GM23338 (cell line): ENCODE results near the gene OBSCN. TPM values are rescaled to one million over a fixed set of nuclear protein-coding genes. Genes with fewer than 3 reads are reported as not detected.

ENCODE experiments used
- ATAC-seq: fragments of 200-7000 bp; cut with Tn5 transposase; 3 replicates; pipeline ENCODE4 v1.9.1; 2020
- DNase-seq: peaks from one replicate; pipeline ENCODE4 v3.0.0-alpha.2; 2015; ENCODE audit warnings: low spot score
- H2AFZ ChIP-seq: fragments of 200-600 bp; sonication (generic); 2 replicates; pipeline ENCODE4 v1.8.0; 2016; ENCODE audit warnings: antibody characterized with exemption, mild to moderate bottlenecking, moderate library complexity
- H3F3A ChIP-seq: fragments of 200-600 bp; sonication (generic); replicated peaks from 2 replicates; pipeline ENCODE4 v1.8.0; 2017; ENCODE audit warnings: antibody characterized with exemption, mixed run types, low read depth
- H3K27ac ChIP-seq: fragments of 200-600 bp; sonication (generic); 2 replicates; pipeline ENCODE4 v1.6.1; 2016; ENCODE audit warnings: low read depth
- H3K27me3 ChIP-seq: fragments of 200-600 bp; sonication (generic); 2 replicates; pipeline ENCODE4 v1.8.0; 2016; ENCODE audit warnings: mild to moderate bottlenecking, mixed run types, moderate library complexity; ENCODE audit not compliant: insufficient read depth
- H3K36me3 ChIP-seq: fragments of 200-600 bp; sonication (generic); 2 replicates; pipeline ENCODE4 v1.8.0; 2016; ENCODE audit warnings: mild to moderate bottlenecking; ENCODE audit not compliant: insufficient read depth
- H3K4me1 ChIP-seq: fragments of 200-600 bp; sonication (generic); 2 replicates; pipeline ENCODE4 v1.8.0; 2016; ENCODE audit warnings: mild to moderate bottlenecking, moderate library complexity; ENCODE audit not compliant: insufficient read depth
- H3K4me2 ChIP-seq: fragments of 200-600 bp; sonication (generic); 2 replicates; pipeline ENCODE4 v1.7.1; 2017; ENCODE audit warnings: mixed run types
- H3K4me3 ChIP-seq: fragments of 200-600 bp; sonication (generic); 2 replicates; pipeline ENCODE4 v1.6.1; 2016; ENCODE audit warnings: mixed run types
- H3K79me2 ChIP-seq: fragments of 200-600 bp; sonication (generic); replicated peaks from 2 replicates; pipeline ENCODE4 v1.8.0; 2017; ENCODE audit warnings: mild to moderate bottlenecking; ENCODE audit not compliant: insufficient read depth
- H3K9me2 ChIP-seq: fragments of 200-600 bp; sonication (generic); 2 replicates; pipeline ENCODE4 v1.8.0; 2017; ENCODE audit not compliant: insufficient read depth
- H4K20me1 ChIP-seq: fragments of 200-600 bp; sonication (generic); replicated peaks from 2 replicates; pipeline ENCODE4 v1.8.0; 2017; ENCODE audit warnings: mild to moderate bottlenecking; ENCODE audit not compliant: insufficient read depth
- H3K27ac Mint-ChIP-seq: 2 replicates; pipeline ENCODE4 v1.8.0; 2020; ENCODE audit warnings: inconsistent platforms, mild to moderate bottlenecking, moderate library complexity, mixed read lengths
- H3K27me3 Mint-ChIP-seq: 3 replicates; pipeline ENCODE4 v1.8.0; 2022; ENCODE audit warnings: low read depth, mild to moderate bottlenecking, moderate library complexity, mixed read lengths, inconsistent platforms; ENCODE audit not compliant: insufficient read depth, poor library complexity
- H3K36me3 Mint-ChIP-seq: 3 replicates; pipeline ENCODE4 v1.8.0; 2021; ENCODE audit warnings: low read depth, mild to moderate bottlenecking, inconsistent platforms, moderate library complexity, mixed read lengths
- H3K4me1 Mint-ChIP-seq: 3 replicates; pipeline ENCODE4 v1.8.0; 2020; ENCODE audit warnings: mild to moderate bottlenecking, inconsistent platforms, mixed read lengths
- H3K4me3 Mint-ChIP-seq: 3 replicates; pipeline ENCODE4 v1.8.0; 2021; ENCODE audit warnings: moderate library complexity, mild to moderate bottlenecking, inconsistent platforms, mixed read lengths
- H3K9me3 Mint-ChIP-seq: 3 replicates; pipeline ENCODE4 v1.8.0; 2020; ENCODE audit warnings: moderate library complexity, mild to moderate bottlenecking, inconsistent platforms, mixed read lengths
- CREB1 ChIP-seq: fragments of 250-450 bp; sonication (Bioruptor Pico); IDR thresholded peaks from 2 replicates; pipeline ENCODE4 v1.5.0; 2020; ENCODE audit warnings: low read depth, mild to moderate bottlenecking, moderate library complexity
- CTCF ChIP-seq, 2 experiments: fragments of 200-600 bp in 1 of 2; sonication (generic) in 1 of 2; conservative IDR thresholded peaks; 2 replicates each; pipeline versions ENCODE4 v1.5.1 to v1.6.1; 2016 to 2017; ENCODE audit warnings: antibody characterized with exemption in 2 of 2, low read depth in 2 of 2, mild to moderate bottlenecking in 2 of 2, moderate library complexity in 1 of 2
- ETS1 ChIP-seq: IDR thresholded peaks from 2 replicates; pipeline ENCODE4 v1.6.1; 2016; ENCODE audit warnings: antibody characterized with exemption
- EZH2phosphoT487 ChIP-seq: fragments of 200-600 bp; sonication (generic); IDR thresholded peaks from one replicate; pipeline ENCODE4 v1.8.1; 2018; ENCODE audit warnings: antibody characterized with exemption; ENCODE audit not compliant: unreplicated experiment
- NANOG ChIP-seq: IDR thresholded peaks from 2 replicates; pipeline ENCODE4 v1.6.1; 2016; ENCODE audit warnings: antibody characterized with exemption, borderline replicate concordance
- REST ChIP-seq: IDR thresholded peaks from one replicate; pipeline ENCODE4 v1.6.1; 2018; ENCODE audit warnings: antibody characterized with exemption; ENCODE audit not compliant: unreplicated experiment
- STAT1 ChIP-seq: IDR thresholded peaks from one replicate; pipeline ENCODE4 v1.6.1; 2016; ENCODE audit warnings: antibody characterized with exemption; ENCODE audit not compliant: unreplicated experiment
- ZNF114 ChIP-seq: fragments of 250-450 bp; sonication (Bioruptor Pico); IDR thresholded peaks from 2 replicates; pipeline ENCODE4 v1.5.0; 2020; ENCODE audit warnings: mild to moderate bottlenecking, moderate library complexity
- ZNF331 ChIP-seq: fragments of 250-450 bp; sonication (Bioruptor Pico); IDR thresholded peaks from 2 replicates; pipeline ENCODE4 v1.5.0; 2020; ENCODE audit warnings: low read depth, mild to moderate bottlenecking, moderate library complexity
- ZNF462 ChIP-seq: fragments of 250-450 bp; sonication (Bioruptor Pico); IDR thresholded peaks from 2 replicates; pipeline ENCODE4 v1.5.0; 2020; ENCODE audit warnings: mild to moderate bottlenecking, moderate library complexity
- polyA plus RNA-seq: library from polyadenylated mRNA; unstranded; fragments of >200 nt; fragmentation: Nextera tagmentation; extraction: Ambion mirVana; gene quantifications from 2 replicates; pipeline ENCODE4 v1.2.1, GENCODE V29; 2016
- total RNA-seq: library from RNA; depleted of rRNA; stranded (reverse); fragments of >200 nt; shearing (Covaris generic); gene quantifications from 2 replicates; pipeline ENCODE4 v1.2.3, GENCODE V29; 2014

The OBSCN gene
- total and polyA plus RNA-seq, 2 experiments from 2014 or later: 8.4 to 38.5 TPM

GRCh38 chr1:228302086-228302485 is 94.2 kb downstream of the OBSCN start:
- no peak overlapping the region for H3K4me3 ChIP-seq
- H3K9me2 ChIP-seq: no peaks in the 10 kb centered on the region
- H3K4me1 ChIP-seq: no peaks in the 10 kb centered on the region
- peaks cover 83% of the 10 kb centered on the region for H3K36me3 Mint-ChIP-seq
- H3K27ac ChIP-seq: no peak overlapping the region
- no peaks in the 10 kb centered on the region for H3K79me2 ChIP-seq
- H3K9me3 Mint-ChIP-seq: peaks cover 76% of the 10 kb centered on the region
- ATAC-seq (no peak), DNase-seq (no peak)
- no peaks in the 10 kb centered on the region for H3K27me3 ChIP-seq
- no peak overlapping the region for H3K4me3 Mint-ChIP-seq
- peaks cover 10% of the 10 kb centered on the region for H3K27me3 Mint-ChIP-seq
- H2AFZ ChIP-seq: no peak overlapping the region
- H3K4me2 ChIP-seq: no peak overlapping the region
- H3K27ac Mint-ChIP-seq: no peak overlapping the region
- no peaks in the 10 kb centered on the region; the same call in 2 of the 3 replicates for H3K4me1 Mint-ChIP-seq
- H3F3A ChIP-seq: no peaks in the 10 kb centered on the region
- TF ChIP-seq NANOG (no peak), ZNF114 (no peak), CREB1 (no peak), ZNF462 (CRISPR knock-in tag) (no peak), ZNF331 (CRISPR knock-in tag) (no peak)
- H3K36me3 ChIP-seq: peaks cover 11% of the 10 kb centered on the region
- no peaks in the 10 kb centered on the region for H4K20me1 ChIP-seq

- Histone ChIP-seq H3K27ac (no peak overlapping the region), H3K36me3 (peaks cover 11% of the 10 kb centered on the region; the same call in 1 of the 2 replicates), H3K4me3 (no peak overlapping the region), H3K4me2 (no peak overlapping the region), H3K79me2 (no peaks in the 10 kb centered on the region), H2AFZ (no peak overlapping the region), H3K9me2 (no peaks in the 10 kb centered on the region), H4K20me1 (no peaks in the 10 kb centered on the region), H3K27me3 (no peaks in the 10 kb centered on the region), H3F3A (no peaks in the 10 kb centered on the region), H3K4me1 (no peaks in the 10 kb centered on the region)
- H3K4me1 Mint-ChIP-seq: no peaks in the 10 kb centered on the region; the same call in 2 of the 3 replicates
- H3K4me3 Mint-ChIP-seq: no peak overlapping the region
- no peak overlapping the region for H3K27ac Mint-ChIP-seq
- peaks cover 69% of the 10 kb centered on the region for H3K36me3 Mint-ChIP-seq
- DNase-seq (no peak), ATAC-seq (no peak)
- peaks cover 62% of the 10 kb centered on the region for H3K9me3 Mint-ChIP-seq
- peaks cover 10% of the 10 kb centered on the region for H3K27me3 Mint-ChIP-seq
- TF ChIP-seq CTCF (conservative IDR thresholded peaks at IDR 0.05; ENCODE audit: low read depth in 2 of 2): no peak
- no peak for TF ChIP-seq ETS1
- TF ChIP-seq EZH2phosphoT487: no peak
- TF ChIP-seq NANOG: no peak
- TF ChIP-seq ZNF331 (CRISPR knock-in tag): no peak
- TF ChIP-seq ZNF114: no peak
- no peak for TF ChIP-seq STAT1
- TF ChIP-seq REST: no peak
Observed at GRCh38 chr1:228303596-228303995, 95.8 kb downstream of the OBSCN start.
